SK-N-SH (cell line): ENCODE data around the gene ABCB9. TPM values are rescaled to one million over a fixed set of nuclear protein-coding genes. Genes with fewer than 3 reads are reported as not detected.

Source experiments
- CTCF ChIA-PET: fragments of 300-600, 350-600 bp; formaldehyde crosslinking; extraction: SDS; loops from one replicate; lab custom pipeline; 2021; lab: Yijun Ruan, JAX
- POLR2A ChIA-PET: fragments of 350-600 bp; sonication (Branson Sonifier 250); formaldehyde crosslinking; extraction: SDS; loops from one replicate; lab custom pipeline; 2020; ENCODE audit warnings: antibody characterized with exemption, inconsistent platforms; lab: Yijun Ruan, JAX
- DNase-seq: peaks from one replicate; pipeline ENCODE4 v3.0.0; 2012
- H2AFZ ChIP-seq: fragments of 200-600 bp; sonication (generic); 2 replicates; pipeline ENCODE4 v1.8.1; 2016; ENCODE audit warnings: antibody characterized with exemption, mild to moderate bottlenecking, low read depth
- H3F3A ChIP-seq: fragments of 200-600 bp; sonication (generic); replicated peaks from 2 replicates; pipeline ENCODE3; 2016; ENCODE audit warnings: antibody characterized with exemption, mild to moderate bottlenecking; ENCODE audit not compliant: insufficient read depth
- H3K27ac ChIP-seq, 2 experiments: fragments of 200-500 bp in 1 of 2; fragments of 200-600 bp in 1 of 2; sonication (Bioruptor generic) in 1 of 2; sonication (generic), shearing (Covaris generic) in 1 of 2; 2 replicates each; pipeline versions ENCODE4 v1.5.1 to v1.6.1; 2014 to 2016; ENCODE audit warnings: low read depth in 2 of 2, inconsistent platforms in 1 of 2, low read length in 1 of 2, mild to moderate bottlenecking in 1 of 2, mixed read lengths in 1 of 2
- H3K27me3 ChIP-seq: fragments of 200-600 bp; sonication (generic), shearing (Covaris generic); 2 replicates; pipeline ENCODE4 v1.6.1; 2016; ENCODE audit warnings: mixed run types; ENCODE audit not compliant: insufficient read depth
- H3K36me3 ChIP-seq, 2 experiments: fragments of 200-500 bp in 1 of 2; fragments of 200-600 bp in 1 of 2; sonication (Bioruptor generic) in 1 of 2; sonication (generic) in 1 of 2; replicated peaks in 1 of 2; 2 replicates each; pipeline versions ENCODE3 to v1.5.1; 2014 to 2016; ENCODE audit warnings: low read length in 1 of 2, mild to moderate bottlenecking in 1 of 2; ENCODE audit not compliant: insufficient read depth in 2 of 2, control insufficient read depth in 1 of 2
- H3K4me1 ChIP-seq, 2 experiments: fragments of 200-500 bp in 1 of 2; fragments of 200-600 bp in 1 of 2; sonication (Bioruptor generic) in 1 of 2; sonication (generic), shearing (Covaris generic) in 1 of 2; 2 replicates each; pipeline versions ENCODE4 v1.5.1 to v1.6.1; 2014 to 2016; ENCODE audit warnings: low read depth in 1 of 2, low read length in 1 of 2, mixed run types in 1 of 2; ENCODE audit not compliant: insufficient read depth in 2 of 2, control insufficient read depth in 1 of 2
- H3K4me2 ChIP-seq: fragments of 200-600 bp; sonication (generic), shearing (Covaris generic); 2 replicates; pipeline ENCODE4 v1.6.1; 2017; ENCODE audit warnings: mixed run types
- H3K4me3 ChIP-seq, 2 experiments: fragments of 200-500 bp in 1 of 2; fragments of 200-600 bp in 1 of 2; sonication (Bioruptor generic) in 1 of 2; sonication (generic), shearing (Covaris generic) in 1 of 2; 2 replicates each; pipeline versions ENCODE4 v1.5.1 to v1.8.1; 2014 to 2016; ENCODE audit warnings: low read depth in 2 of 2, inconsistent platforms in 1 of 2, low read length in 1 of 2, mild to moderate bottlenecking in 1 of 2, mixed read lengths in 1 of 2, moderate library complexity in 1 of 2
- H3K79me2 ChIP-seq: fragments of 200-600 bp; sonication (generic); 2 replicates; pipeline ENCODE4 v1.8.1; 2017; ENCODE audit warnings: mild to moderate bottlenecking; ENCODE audit not compliant: insufficient read depth
- H3K9ac ChIP-seq: fragments of 200-600 bp; sonication (generic); 2 replicates; pipeline ENCODE4 v1.6.1; 2017; ENCODE audit warnings: mixed run types
- H3K9me2 ChIP-seq: fragments of 200-600 bp; sonication (generic); 2 replicates; pipeline ENCODE4 v1.6.1; 2017; ENCODE audit warnings: mixed run types
- H3K9me3 ChIP-seq: fragments of 200-600 bp; sonication (generic); 2 replicates; pipeline ENCODE4 v1.6.1; 2017; ENCODE audit warnings: mixed run types, mild to moderate bottlenecking, moderate library complexity
- H4K20me1 ChIP-seq: fragments of 200-600 bp; sonication (generic); 2 replicates; pipeline ENCODE4 v1.6.1; 2017; ENCODE audit warnings: mild to moderate bottlenecking, mixed run types; ENCODE audit not compliant: insufficient read depth
- CHD2 ChIP-seq: fragments of 150-350 bp; IDR thresholded peaks from 2 replicates; pipeline ENCODE4 v1.6.1; 2018; ENCODE audit warnings: low read length; ENCODE audit not compliant: partially characterized antibody
- ELF1 ChIP-seq: IDR thresholded peaks from 2 replicates; pipeline ENCODE4 v1.4.0; 2012
- EP300 ChIP-seq, 2 experiments: IDR thresholded peaks; 2 replicates each; pipeline versions ENCODE4 v1.4.0 to v1.6.1; 2012; ENCODE audit warnings: borderline replicate concordance in 1 of 2, low read depth in 1 of 2, low read length in 1 of 2
- JUND ChIP-seq: IDR thresholded peaks from 2 replicates; pipeline ENCODE4 v1.4.0; 2012
- MAX ChIP-seq: IDR thresholded peaks from 2 replicates; pipeline ENCODE4 v1.4.0; 2012; ENCODE audit warnings: low read depth
- MEF2A ChIP-seq: IDR thresholded peaks from 2 replicates; pipeline ENCODE4 v1.4.0; 2012; ENCODE audit warnings: low read depth, borderline replicate concordance
- MXI1 ChIP-seq: IDR thresholded peaks from 2 replicates; pipeline ENCODE4 v1.6.1; 2012; ENCODE audit warnings: mild to moderate bottlenecking, low read depth, low read length, improper control_type of control experiment
- NFIC ChIP-seq: IDR thresholded peaks from 2 replicates; pipeline ENCODE4 v1.4.0; 2012; ENCODE audit warnings: borderline replicate concordance
- POLR2AphosphoS5 ChIP-seq: IDR thresholded peaks from 2 replicates; pipeline ENCODE4 v1.6.1; 2012; ENCODE audit warnings: low read depth, low read length
- REST ChIP-seq: IDR thresholded peaks from 2 replicates; pipeline ENCODE4 v1.6.1; 2012; ENCODE audit warnings: mild to moderate bottlenecking, low read depth, low read length, moderate library complexity
- RFX5 ChIP-seq: IDR thresholded peaks from 2 replicates; pipeline ENCODE4 v1.6.1; 2012; ENCODE audit warnings: mild to moderate bottlenecking, improper control_type of control experiment, low read length
- SIN3A ChIP-seq: IDR thresholded peaks from 2 replicates; pipeline ENCODE4 v1.6.1; 2012; ENCODE audit warnings: low read depth, mild to moderate bottlenecking, low read length, moderate library complexity, borderline replicate concordance
- SMC3 ChIP-seq: IDR thresholded peaks from 2 replicates; pipeline ENCODE4 v1.6.1; 2012; ENCODE audit warnings: low read depth, low read length, improper control_type of control experiment
- TAF1 ChIP-seq: IDR thresholded peaks from 2 replicates; pipeline ENCODE4 v1.6.1; 2012; ENCODE audit warnings: low read depth, mild to moderate bottlenecking, low read length, moderate library complexity, borderline replicate concordance
- TCF12 ChIP-seq: IDR thresholded peaks from 2 replicates; pipeline ENCODE4 v1.4.0; 2012
- USF2 ChIP-seq: fragments of 150-350 bp; IDR thresholded peaks from 2 replicates; pipeline ENCODE4 v1.6.1; 2017; ENCODE audit warnings: antibody characterized with exemption, low read length, low read depth, borderline replicate concordance
- WGBS: methylation state at CpG from one replicate; pipeline ENCODE4 v1.1.6; 2017; ENCODE audit warnings: low lambda C conversion rate; 5-methylcytosine and 5-hydroxymethylcytosine counted together
- polyA plus RNA-seq, 3 experiments: library from polyadenylated mRNA; depleted of rRNA; stranded (reverse); fragments of >200 nt; gene quantifications; 2 replicates each; pipeline ENCODE4 v1.2.3, GENCODE V29; 2012
- TF ChIP-seq, protein P1 (sequence below): fragments of 200-600 bp; sonication (generic); IDR thresholded peaks from 2 replicates; pipeline ENCODE4 v1.6.1; 2017; ENCODE audit warnings: antibody characterized with exemption, mild to moderate bottlenecking, moderate library complexity

Gene ABCB9
- polyA plus RNA-seq, 1 of the 3 experiments (the other 2 are of a cell fraction) = 6.2 TPM

- peak overlapping the region; percentile 95 for H3K9ac ChIP-seq
- H3K27me3 ChIP-seq = no peaks in the 10 kb centered on the region
- DNase-seq = no peak
- peak overlapping the region; percentile 97 for H3K4me2 ChIP-seq
- no peaks in the 10 kb centered on the region for H3K36me3 ChIP-seq
- H3K9me2 ChIP-seq = no peaks in the 10 kb centered on the region
- ChIA-PET CTCF (interaction anchor here (0.7 to 2.5 kb wide), 7 partner anchors 12 to 1721 kb away, joined by 3 to 12 read pairs (median 5); no protein-coding TSS in a partner anchor), POLR2A (interaction anchor here (0.7 kb wide), 1 partner anchor 48 kb away, joined by 3 read pairs; no protein-coding TSS in a partner anchor)
- no peaks in the 10 kb centered on the region for H3K9me3 ChIP-seq
- WGBS = 51% methylated on average over 15 of the region's 15 CpGs
- peaks cover 61% of the 10 kb centered on the region for H3K79me2 ChIP-seq
- H4K20me1 ChIP-seq = peaks cover 39% of the 10 kb centered on the region
- H3K4me3 ChIP-seq = peak overlapping the region; percentile 80 to 81
- H3K4me1 ChIP-seq = peaks cover 11 to 20% of the 10 kb centered on the region in 2 experiments; a peak in 3 of 4 replicates
- H3K27ac ChIP-seq = no peak overlapping the region
- no peak for TF ChIP-seq TAF1
- peak; percentile 25; the same call in 1 of the 2 replicates for TF ChIP-seq MAX
- H2AFZ ChIP-seq = no peak overlapping the region
- peaks cover 20% of the 10 kb centered on the region for H3F3A ChIP-seq
These were observed 71.8 kb downstream of the ABCB9 start for GRCh38 chr12:122894193-122895121.

- Histone ChIP-seq H3K4me1 (peaks cover 14 to 20% of the 10 kb centered on the region in 2 experiments; a peak in 3 of 4 replicates), H3K9ac (no peak overlapping the region)
- 97% methylated on average over 7 of the region's 7 CpGs for WGBS
- TF ChIP-seq EP300 (IDR thresholded peaks at IDR 0.05; ENCODE audit: borderline replicate concordance in 1 of 2, low read depth in 1 of 2, low read length in 1 of 2) (no peak), RFX5 (no peak), POLR2AphosphoS5 (no peak), SMC3 (no peak), SIN3A (no peak), ELF1 (no peak), TCF12 (no peak), MXI1 (no peak), JUND (no peak), NFIC (no peak), USF2 (no peak), CHD2 (no peak), REST (no peak), MEF2A (no peak)
- TF ChIP-seq, protein P1, sequence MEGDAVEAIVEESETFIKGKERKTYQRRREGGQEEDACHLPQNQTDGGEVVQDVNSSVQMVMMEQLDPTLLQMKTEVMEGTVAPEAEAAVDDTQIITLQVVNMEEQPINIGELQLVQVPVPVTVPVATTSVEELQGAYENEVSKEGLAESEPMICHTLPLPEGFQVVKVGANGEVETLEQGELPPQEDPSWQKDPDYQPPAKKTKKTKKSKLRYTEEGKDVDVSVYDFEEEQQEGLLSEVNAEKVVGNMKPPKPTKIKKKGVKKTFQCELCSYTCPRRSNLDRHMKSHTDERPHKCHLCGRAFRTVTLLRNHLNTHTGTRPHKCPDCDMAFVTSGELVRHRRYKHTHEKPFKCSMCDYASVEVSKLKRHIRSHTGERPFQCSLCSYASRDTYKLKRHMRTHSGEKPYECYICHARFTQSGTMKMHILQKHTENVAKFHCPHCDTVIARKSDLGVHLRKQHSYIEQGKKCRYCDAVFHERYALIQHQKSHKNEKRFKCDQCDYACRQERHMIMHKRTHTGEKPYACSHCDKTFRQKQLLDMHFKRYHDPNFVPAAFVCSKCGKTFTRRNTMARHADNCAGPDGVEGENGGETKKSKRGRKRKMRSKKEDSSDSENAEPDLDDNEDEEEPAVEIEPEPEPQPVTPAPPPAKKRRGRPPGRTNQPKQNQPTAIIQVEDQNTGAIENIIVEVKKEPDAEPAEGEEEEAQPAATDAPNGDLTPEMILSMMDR = no peak
These were observed 72.8 kb downstream of the ABCB9 start for GRCh38 chr12:122893208-122894153.

More at GRCh38 chr12:122893208-122894153, 72.8 kb downstream of the ABCB9 start:
- Histone ChIP-seq H3F3A (peaks cover 14% of the 10 kb centered on the region), H3K4me3 (peak overlapping the region in 1 of 2 experiments; percentile 81; a peak in 2 of 4 replicates), H3K27me3 (no peaks in the 10 kb centered on the region), H4K20me1 (peaks cover 47% of the 10 kb centered on the region), H3K4me2 (peak overlapping the region; percentile 97; the same call in 1 of the 2 replicates), H3K27ac (no peak overlapping the region), H3K36me3 (no peaks in the 10 kb centered on the region), H3K79me2 (peaks cover 71% of the 10 kb centered on the region), H3K9me3 (no peaks in the 10 kb centered on the region), H3K9me2 (no peaks in the 10 kb centered on the region), H2AFZ (no peak overlapping the region)
- CTCF ChIA-PET = interaction anchor here (0.9 to 2.5 kb wide), 5 partner anchors 11 to 59 kb away, joined by 3 to 12 read pairs (median 7); no protein-coding TSS in a partner anchor
- POLR2A ChIA-PET = no interaction called here
- no peak for DNase-seq
